CD1c-positive myeloid dendritic cell (primary cell): ENCODE results near the gene NRGN.
A peak's percentile ranks its signal among the peaks of the same experiment; 100 is the strongest.

Experiments
- DNase-seq: peaks from one replicate; pipeline ENCODE4 v3.0.0-alpha.2; 2016; ENCODE audit errors: extremely low spot score

NRGN gene

DNA sequence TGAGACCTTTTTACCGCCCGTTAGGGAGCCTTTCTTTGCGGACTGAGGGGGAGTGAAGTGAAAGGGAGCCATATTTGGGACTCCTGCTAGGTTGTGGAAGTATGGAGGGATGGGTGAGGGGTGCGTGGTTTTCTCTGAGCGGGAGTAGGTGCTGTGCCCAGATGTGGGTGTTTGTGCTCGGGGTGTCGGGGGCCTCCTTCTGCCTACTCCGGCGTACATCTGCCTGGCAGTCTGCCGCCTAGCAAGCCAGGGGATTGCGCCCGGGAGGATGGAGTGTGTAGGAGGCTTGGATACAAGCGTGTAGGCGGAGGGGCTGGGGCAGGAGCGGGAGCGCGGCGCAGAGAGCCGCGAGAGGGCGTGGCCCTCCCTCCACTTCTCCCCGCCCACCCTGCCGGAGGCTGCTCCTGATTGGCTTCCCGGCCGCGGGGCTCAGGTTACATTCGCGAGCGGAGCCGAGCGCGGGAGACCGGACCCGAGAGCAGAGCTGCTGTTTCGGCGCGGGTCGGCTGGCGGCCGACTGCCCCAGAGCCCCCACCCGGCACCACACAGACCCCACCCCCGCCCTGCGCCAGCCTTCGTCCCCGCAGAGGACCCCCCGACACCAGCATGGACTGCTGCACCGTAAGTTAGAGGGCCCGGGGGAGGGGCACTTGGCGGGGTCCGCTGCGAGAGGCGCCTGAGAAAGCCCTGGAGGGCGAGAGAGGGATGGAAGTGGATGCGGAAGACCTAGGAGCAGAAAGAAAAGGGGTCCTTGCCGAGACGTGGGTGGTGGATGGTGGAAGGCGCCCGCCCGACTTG lies at the start of gene NRGN:
TSS of gene NRGN (plus strand) at position 464 of the 798 bp plus-strand sequence. CDS start at position 607, 143 bp downstream.
- DNase-seq, result peak; percentile 90

DNA sequence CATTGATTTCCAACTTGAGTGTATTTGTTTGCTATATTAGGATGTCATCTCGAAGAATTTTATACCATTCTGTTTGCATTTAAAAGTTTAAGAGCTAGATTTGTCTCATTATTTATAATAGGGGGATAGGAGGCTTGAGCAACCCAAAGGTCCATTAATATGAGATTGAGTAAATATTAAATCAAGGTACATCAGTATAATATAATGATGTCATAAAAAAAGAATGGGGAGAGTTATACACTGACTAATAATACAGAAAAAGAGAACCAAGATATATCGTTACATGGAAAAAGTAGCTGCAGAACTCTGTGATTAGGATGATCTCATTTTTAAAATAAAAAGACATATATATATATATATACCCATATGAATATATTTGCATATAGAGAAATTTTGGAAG lies 46.6 kb upstream of the NRGN start:
- no peak for DNase-seq

DNA sequence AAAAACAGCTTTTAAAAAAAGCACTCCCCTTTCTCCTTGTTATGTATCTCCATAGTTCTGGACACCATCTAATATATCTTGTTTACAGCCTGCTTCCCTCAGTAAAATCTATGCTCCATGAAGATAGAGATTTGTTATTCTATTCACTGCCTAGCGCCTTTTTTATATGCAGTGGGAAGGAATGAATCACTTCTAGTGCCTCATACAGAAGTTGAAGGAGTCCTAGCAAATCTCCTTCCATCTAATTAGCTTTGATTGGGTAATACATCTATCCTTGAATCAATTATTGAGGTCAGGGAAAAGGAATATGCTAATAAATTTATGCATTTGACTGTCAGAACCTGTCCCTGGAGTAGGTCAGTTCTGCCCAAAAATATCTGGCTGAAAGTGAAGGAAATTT lies 40.2 kb upstream of the NRGN start:
- DNase-seq, result no peak

DNA sequence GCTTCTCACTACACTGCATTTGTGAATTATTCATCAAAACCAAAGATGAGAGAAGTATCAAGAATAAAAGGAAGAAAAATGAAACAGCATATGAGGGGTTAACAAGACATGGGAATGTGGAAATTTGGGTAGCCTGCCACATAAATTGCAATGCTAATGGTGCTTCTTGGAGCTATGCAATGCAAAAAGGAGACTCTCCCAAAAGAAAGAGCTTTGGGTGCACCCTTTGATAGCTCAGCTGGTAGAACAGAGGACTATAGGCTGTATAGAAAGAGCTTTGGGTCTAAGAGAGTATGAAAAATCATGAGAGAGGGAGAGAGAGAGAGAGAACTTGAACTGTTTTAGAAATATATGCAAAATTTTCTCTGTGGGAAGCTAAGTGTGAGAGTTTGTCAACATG lies 39.7 kb upstream of the NRGN start:
- DNase-seq, result no peak

DNA sequence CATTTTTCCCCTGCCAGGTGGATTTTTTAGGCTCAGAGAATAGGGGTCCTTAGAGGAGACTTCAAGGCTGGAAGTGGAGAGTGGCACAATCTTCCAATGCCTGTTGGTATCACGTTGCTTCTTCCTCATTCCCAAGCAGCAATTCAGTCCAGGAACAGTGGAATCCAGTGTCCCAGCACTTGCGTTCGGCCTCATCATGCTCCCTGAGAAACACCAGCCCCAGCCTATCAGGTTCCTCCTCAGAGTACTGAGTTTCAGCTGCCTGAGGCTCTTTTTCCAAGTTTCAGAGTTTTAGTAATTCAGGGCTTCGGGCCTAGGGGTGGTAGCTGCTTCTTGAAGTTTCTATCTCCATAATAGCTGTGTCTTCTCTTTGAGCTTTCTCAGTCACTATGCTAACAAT lies 31.9 kb upstream of the NRGN start:
- DNase-seq, result no peak

DNA sequence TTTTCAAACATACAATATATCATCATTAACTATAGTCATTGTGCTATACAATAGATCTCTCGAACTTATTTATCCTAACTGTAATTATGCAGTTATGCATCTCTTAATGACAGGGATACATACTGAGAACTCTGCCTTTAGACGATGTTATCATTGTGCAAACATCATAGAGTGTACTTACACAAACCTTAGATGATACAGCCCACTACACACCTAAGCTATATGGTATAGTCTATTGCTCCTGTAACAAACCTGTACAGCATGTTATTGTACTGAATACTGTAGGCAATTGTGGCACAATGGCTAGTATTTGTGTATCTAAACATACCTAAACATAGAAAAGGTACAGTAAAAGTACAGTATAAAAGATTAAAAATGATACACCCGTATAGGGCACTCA lies 27.4 kb upstream of the NRGN start:
- DNase-seq, result no peak

DNA sequence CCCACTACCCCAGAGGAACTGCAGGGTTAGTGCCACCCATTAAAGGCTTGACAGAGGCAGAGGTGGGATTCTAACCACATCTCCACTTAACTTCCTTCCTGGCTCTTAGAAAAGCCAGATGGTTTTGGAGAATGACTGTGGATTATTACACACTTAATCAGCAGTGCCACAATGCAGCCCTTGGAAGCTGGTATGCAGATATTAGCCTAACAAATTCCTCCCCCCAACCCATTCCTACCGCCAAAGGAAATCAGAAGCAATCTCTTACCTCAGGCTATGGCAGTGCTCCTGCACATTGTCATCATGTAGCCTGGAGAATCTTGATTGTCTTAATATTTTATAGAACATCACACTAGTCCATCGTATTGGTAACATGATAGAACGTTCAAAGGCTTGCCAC lies 23.2 kb upstream of the NRGN start:
- DNase-seq, result no peak

DNA sequence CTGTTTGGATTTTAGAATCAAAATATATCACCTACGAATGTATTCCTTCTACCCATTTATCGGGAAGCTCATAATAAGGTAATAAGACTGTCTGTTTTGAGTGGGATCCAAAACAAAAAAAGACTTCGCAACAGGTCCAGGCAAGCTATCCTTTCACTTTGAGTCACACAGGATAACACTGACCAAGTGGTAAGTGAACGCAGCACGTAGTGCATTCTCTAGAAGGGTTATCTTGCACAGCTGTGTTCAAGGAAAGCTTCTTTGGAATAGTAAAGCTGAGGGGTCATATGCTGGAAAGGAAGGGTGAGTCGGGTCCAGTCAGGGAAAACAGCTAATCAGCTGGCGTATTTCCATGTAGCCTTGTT lies 22.3 kb upstream of the NRGN start:
- no peak for DNase-seq

DNA sequence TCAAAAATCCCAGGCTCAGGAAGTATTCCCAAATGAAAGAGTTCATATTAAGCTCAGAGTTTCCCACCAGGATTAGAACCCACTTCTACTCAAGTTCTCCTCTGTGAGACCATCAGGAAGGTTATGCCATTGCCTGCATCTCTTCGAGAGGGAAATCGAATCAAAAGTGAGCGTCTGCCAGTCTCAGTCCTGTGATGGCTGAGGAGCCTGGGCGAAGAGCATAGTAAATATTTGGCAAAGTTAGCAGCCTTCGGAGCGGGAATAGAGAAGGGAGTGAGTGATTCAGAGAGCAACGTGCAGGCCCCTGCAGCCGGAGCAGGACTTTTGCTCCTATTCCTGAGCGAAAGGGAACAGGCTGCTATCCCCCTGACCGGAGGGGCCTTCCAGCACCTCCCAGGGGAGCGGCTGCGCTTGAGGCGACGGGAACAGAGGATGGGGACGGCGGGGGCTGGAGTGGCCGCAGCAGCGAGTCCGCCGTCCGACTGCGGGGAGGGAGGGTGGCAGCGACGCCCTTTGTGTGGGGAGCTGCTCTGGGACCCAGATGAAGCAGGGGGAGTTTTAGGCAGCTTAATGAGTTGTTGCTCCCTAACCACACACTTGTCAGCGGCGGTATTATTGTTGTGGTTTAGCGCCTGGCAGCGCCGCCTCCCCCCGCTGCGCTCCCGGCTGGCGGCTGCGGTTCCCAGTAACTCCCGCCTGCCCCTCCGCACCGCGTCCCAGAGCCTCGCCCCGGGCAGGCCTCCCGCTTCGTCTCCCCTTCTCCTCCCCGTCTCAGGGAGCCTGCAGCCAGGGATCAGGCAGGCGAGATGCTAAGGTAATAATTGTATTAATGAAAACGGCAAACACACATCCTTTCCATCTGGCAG lies 21.7 kb upstream of the NRGN start:
- no peak for DNase-seq

DNA sequence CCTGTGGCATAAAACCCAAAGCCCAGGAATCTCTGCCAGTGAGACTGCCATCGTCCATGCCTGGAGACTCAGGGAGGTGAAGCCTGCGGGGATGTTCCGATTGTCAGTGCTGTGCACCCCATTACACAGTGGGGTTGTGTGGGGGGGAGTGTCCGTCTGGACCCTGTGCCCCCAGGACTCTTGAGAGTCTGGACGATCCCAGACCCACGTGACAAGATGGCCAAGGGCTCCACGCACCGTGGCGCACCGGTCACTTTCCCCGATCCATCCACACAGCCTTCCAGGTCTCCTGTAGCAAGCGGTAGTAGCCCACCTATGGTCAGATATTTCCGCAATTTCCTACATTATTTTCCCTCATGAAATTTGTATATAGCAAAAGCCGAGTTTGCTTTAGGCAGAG lies 20.9 kb upstream of the NRGN start:
- DNase-seq, result no peak

DNA sequence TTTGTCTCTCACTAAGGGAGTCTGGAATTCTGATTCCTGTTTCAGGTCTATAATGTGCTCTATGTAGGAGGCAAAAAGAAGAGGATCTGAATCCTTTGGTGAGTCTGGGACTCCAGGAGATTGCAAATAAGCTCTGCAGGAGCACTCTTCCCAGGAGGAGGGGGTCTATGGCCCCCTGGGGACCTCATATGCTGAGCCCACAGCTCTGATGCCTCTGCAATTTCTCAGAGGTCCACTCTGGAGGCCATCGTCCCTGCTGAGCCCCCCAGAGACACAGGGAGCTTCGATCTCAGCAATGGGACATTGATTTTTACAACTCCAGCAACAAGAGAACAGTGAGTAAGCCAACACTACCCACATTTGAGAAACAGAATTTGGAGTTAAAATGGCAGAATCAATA lies 20.2 kb upstream of the NRGN start:
- no peak for DNase-seq

DNA sequence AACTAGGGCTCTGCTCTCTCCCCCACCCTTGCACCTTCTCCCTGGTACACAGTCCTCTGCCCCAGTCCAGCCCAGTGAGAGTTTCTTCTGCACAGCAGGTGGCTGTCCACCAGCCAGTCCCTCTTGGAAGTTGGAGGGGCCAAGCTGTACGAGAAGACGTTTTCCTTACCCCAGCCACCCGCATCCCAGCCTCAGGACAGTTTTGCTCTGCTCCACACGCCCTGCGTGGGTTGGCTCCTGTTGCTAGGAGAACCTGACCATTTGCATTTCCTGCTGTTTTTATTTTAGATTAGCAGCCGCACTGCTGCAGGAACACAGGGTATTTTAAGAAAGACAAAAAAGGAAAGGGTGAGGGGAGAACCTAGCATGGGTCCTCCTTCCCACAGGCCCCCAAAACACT lies 17.6 kb upstream of the NRGN start:
- DNase-seq, result no peak

DNA sequence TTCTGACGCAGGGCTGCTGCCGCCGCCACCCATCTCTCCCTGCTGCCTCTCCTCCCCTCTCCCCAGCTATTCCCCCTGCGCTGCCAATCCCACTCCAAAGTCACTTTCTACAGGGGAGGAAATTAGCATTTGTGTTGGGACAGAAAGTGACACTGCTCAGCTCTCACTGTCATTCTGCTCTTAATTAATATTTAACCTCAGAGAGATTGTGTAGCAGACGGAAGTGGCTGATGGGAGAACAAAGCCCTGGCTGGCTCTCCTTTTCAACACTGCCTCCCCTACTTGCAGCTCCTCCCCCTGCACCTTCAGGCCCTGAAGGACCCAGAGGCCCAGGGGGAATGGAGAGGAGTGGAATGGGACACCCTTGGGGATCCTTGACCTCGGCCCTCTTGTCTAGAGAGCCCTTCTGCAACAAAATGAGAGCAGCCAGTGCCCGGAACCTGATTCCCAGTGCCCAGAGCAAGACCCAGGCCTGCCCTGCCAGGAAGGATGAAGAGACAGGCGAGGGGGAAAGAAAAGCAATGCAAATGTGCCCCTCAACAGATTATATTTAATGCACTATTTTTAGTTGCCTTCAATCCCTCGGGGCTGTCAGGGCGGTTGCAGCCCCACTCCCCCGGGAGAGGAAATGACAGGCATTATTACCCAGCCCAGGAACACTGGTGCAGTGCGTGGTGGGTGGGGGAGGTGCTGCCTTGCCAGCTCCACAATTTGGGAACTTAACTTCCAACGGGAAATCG lies 14.6 kb upstream of the NRGN start:
- DNase-seq, result no peak

DNA sequence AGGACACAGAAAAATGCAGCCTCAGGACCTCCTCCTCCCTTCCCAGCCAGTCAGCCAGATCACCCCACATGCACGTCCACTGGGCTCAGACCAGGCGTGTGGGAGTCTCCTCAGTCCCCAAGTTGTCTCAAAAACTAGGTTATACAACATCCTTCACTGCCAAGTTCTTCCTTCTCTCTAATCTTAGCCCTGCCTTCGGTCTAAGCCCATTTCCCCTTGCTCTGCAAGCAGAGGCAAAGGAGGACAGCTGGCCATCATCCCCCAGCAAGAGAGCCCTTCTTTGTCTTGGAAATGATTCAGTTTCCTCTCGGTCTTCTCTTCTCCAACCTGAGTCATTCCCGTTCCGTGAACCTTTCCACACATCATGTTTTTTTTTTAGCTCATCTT lies 14.0 kb upstream of the NRGN start:
- no peak for DNase-seq

DNA sequence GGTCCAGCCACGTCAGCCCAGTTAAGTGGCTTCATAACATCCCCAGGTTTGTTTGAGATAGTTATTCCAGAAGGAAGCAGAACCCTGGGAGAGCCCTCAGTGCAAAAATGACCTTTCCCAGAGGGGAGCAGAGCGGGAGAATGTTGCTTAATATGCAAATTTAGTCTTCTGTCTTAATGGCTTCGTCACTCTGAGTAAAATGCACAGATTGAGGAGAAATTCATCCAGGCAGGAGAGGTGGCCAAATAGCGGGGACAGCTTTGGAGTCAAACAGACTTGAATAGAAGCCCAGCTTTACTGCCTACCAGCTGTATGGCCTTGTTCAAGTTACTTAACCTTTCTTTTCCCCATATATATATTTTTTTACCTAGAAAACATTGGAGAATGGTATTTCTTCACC lies 12.3 kb upstream of the NRGN start:
- no peak for DNase-seq

DNA sequence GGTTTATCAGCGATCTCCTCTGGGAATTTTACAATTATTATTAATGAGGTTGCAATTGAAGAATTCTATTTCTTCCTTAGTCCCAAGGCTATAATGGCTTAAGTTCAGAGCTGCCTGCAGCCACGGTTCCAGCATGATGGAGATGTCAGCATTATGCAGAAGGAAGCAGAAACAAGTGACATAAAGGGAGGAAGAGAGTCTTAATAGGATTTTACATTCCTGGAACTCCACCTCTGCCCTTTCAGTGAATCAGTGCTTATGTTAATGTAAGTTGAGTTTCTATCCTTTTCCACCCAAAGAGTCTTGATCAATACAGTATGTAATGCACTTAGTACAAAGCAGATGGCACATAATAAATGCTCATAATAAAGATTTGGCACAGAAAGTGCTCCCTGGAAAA lies 11.6 kb upstream of the NRGN start:
- DNase-seq, result no peak

DNA sequence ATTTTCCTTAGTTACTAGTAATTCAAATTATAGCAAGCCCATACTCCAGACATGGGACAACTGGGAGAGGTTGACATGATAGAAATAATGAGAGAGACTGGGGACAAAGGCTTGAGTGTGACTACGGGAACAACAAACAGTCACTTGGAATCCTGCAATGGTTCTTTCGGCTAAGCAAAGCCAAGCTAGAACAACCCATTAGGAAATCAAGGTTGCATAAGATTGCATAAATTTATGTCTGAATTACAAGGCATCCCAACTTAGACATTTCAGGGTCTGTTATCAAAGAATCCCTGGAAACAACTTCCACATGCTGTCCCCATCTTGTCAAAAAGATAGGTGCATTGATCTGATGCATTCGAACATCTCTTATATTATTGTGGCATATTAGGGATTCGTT lies 10.2 kb upstream of the NRGN start:
- no peak for DNase-seq

DNA sequence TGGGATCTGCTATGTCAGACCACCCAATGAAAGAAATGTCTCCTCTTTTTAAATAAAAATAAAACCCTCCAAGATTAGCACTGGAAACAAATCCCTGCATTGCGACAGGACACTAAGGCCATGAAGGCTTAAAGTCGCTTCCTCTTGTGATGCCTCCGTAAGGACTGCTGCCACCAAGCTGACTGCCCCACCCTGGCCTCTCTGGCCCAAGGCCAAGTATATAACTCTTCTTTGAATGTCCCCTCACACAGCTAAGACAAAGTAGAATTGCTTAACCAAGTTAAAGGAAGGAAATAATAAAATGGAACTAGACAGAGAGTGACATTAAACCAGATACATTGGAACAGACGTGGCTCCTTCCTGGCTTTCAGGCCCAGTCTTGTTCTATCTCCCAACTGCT lies 7.5 kb upstream of the NRGN start:
- peak; percentile 43 for DNase-seq

DNA sequence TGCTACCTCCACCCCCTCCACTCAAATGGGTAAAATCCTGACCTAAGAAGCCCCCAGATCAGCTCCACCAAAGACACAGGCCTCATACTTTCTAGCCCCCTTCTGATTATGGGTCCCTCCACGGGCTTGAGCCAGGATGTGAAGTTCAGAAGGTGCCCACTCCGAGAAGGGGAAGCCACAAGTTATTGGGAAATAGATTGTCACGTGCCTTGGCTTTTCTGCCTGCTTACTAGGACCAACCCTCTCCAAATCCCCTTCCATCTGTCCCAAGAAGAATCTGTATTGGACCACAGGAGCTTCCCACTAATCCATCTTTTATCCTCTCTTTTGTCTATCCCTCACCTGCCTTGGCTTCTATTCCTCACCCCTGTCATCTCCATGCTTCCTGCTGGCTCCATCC lies 3.0 kb upstream of the NRGN start:
- DNase-seq, result peak; percentile 70

DNA sequence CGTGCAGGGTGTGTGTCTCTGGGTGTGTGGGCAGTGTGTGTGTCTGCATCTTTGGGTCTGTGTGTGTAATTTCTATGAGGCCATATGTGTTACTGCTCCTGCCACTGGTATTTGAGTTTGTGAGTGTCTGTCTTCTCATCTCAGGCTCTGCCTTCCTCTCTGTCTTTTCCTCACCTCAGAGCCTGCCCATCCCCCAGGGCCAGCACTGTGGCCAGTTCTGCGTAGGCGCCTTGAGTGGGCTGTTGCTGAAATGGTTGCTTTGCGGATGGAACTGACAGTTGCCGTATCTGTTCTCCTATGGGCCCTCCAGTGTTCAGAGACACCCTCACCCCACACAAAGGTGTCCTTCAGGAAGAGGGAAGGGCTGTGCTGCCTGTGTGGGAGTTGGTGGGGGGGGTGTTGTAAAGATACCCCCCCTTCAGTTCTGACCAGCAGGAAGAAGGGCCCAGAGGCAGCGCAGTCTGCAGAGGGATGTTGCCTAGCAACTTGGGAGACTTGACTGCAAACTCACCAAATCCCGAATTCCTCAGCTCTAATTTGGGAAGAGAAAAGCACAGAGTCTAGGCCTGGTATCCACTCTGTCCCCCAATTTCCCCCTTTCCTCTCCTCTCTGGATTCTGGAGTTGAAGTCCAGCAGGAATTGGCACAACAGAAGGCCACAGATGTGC lies 2.0 kb upstream of the NRGN start:
- peak; percentile 25 for DNase-seq

DNA sequence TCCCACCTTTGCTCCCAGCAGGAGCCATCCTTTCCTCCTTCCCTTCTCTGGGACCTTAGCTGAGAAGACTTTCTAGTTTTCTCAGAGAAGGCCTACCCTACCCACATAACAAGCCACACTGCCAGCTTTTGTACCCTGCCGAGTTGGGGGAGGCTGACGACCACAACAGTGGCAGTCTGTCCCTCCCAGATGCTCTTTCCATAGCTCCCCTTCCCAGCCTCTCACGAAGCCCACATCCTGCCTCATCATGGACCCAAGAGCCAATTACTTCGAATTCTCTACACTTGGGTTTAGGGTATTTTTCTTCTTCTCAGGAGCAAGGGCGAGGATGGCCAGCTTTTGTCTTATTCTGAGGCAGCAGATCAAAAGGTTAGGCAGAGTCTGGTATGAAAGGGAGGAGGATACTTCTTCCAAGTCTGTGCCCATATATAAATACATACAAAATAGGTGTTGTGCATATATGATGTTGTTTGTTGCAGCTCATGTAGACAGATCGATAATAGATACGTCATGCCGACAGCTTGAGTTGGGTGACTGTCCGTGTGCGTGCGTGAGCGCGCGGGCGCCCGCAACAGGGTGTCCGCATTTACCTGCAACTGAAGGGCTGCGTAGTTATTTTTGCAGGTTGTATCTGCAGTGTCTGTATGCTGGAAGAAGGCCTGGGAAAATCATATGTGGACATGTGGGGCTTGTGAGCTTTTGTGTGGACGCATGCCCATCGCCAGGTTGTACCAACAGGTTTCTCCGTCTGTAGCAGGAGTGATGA lies 846 bp upstream of the NRGN start:
- no peak for DNase-seq
